Common myeloid progenitor, CD34-positive (primary cell): ENCODE results near the gene SCAANT1.

Experiments used
- CTCF ChIA-PET: fragments of 350-600 bp; sonication (Branson Sonifier 250); formaldehyde crosslinking; loops from one replicate; lab custom pipeline; 2021; ENCODE audit warnings: antibody characterized with exemption; lab: Charles Lee
- POLR2A ChIA-PET: fragments of 350-600 bp; sonication (Branson Sonifier 250); formaldehyde crosslinking; loops from one replicate; lab custom pipeline; 2021; ENCODE audit warnings: antibody characterized with exemption; lab: Charles Lee
- DNase-seq, 3 donors: peaks; one replicate each; pipeline versions ENCODE4 v3.0.0 to v3.0.0-alpha.2; 2013
- H3K27ac ChIP-seq, 2 experiments: 1 replicate in 1 of 2; 2 replicates in 1 of 2; pipeline ENCODE4 v1.7.0; 2013; ENCODE audit warnings: inconsistent platforms in 2 of 2, low read length in 2 of 2, mild to moderate bottlenecking in 2 of 2, low read depth in 1 of 2, moderate library complexity in 1 of 2; ENCODE audit not compliant: severe bottlenecking in 2 of 2, insufficient read depth in 1 of 2, poor library complexity in 1 of 2
- H3K27me3 ChIP-seq, 5 experiments: replicated peaks in 2 of 5; 1 replicate in 3 of 5; 2 replicates in 2 of 5; pipeline versions ENCODE4 v1.6.1 to v1.7.0; 2013; ENCODE audit warnings: low read length in 4 of 5, mild to moderate bottlenecking in 2 of 5, moderate library complexity in 2 of 5, inconsistent platforms in 1 of 5; ENCODE audit not compliant: insufficient read depth in 5 of 5, control insufficient read depth in 4 of 5
- H3K36me3 ChIP-seq, 4 experiments: 1 replicate in 2 of 4; 2 replicates in 2 of 4; pipeline versions ENCODE4 v1.6.1 to v1.7.0; 2013; ENCODE audit warnings: low read length in 3 of 4, control low read depth in 1 of 4, mild to moderate bottlenecking in 1 of 4; ENCODE audit not compliant: control insufficient read depth in 4 of 4, insufficient read depth in 4 of 4
- H3K4me1 ChIP-seq, 4 experiments: 1 replicate in 3 of 4; 2 replicates in 1 of 4; pipeline versions ENCODE4 v1.6.1 to v1.7.1; 2013; ENCODE audit warnings: low read length in 3 of 4, mild to moderate bottlenecking in 3 of 4, control low read depth in 1 of 4, inconsistent platforms in 1 of 4, moderate library complexity in 1 of 4; ENCODE audit not compliant: control insufficient read depth in 4 of 4, insufficient read depth in 4 of 4; ENCODE audit errors: control extremely low read depth in 1 of 4
- H3K4me3 ChIP-seq, 7 experiments: 1 replicate in 4 of 7; 2 replicates in 3 of 7; pipeline versions ENCODE4 v1.5.1 to v1.7.0; 2013; ENCODE audit warnings: mild to moderate bottlenecking in 7 of 7, low read length in 6 of 7, moderate library complexity in 6 of 7, inconsistent platforms in 2 of 7, low read depth in 2 of 7, control low read depth in 1 of 7; ENCODE audit not compliant: insufficient read depth in 4 of 7, control insufficient read depth in 1 of 7; ENCODE audit errors: extremely low read depth in 1 of 7
- H3K9me3 ChIP-seq, 5 experiments: 1 replicate in 4 of 5; 2 replicates in 1 of 5; pipeline versions ENCODE4 v1.6.1 to v1.7.1; 2013; ENCODE audit warnings: low read length in 4 of 5, mild to moderate bottlenecking in 2 of 5, inconsistent platforms in 1 of 5, low read depth in 1 of 5, moderate library complexity in 1 of 5; ENCODE audit not compliant: control insufficient read depth in 4 of 5, insufficient read depth in 2 of 5; ENCODE audit errors: control extremely low read depth in 1 of 5
- WGBS: methylation state at CpG from one replicate; pipeline ENCODE4 v1.1.5; 2013; ENCODE audit not compliant: insufficient coverage; 5-methylcytosine and 5-hydroxymethylcytosine counted together

SCAANT1 gene

GRCh38 chr3:63936925-63937324 is 24.7 kb upstream of the SCAANT1 start:
- WGBS = 53% methylated on average over 4 of the region's 4 CpGs
- CTCF ChIA-PET = interaction anchor here (1.2 to 2.3 kb wide), 2 partner anchors 8 to 39 kb away, joined by 5 to 9 read pairs; no protein-coding TSS in a partner anchor
- Histone ChIP-seq H3K36me3 (peaks cover 0 to 31% (median 5%) of the 10 kb centered on the region in 4 experiments), H3K27ac (peak overlapping the region; percentile 6 to 27), H3K4me1 (peaks cover 14 to 40% (median 38%) of the 10 kb centered on the region in 4 experiments), H3K4me3 (no peak overlapping the region), H3K9me3 (no peaks in the 10 kb centered on the region), H3K27me3 (no peaks in the 10 kb centered on the region)
- peak; percentile 40 to 71 (median 58) for DNase-seq
- POLR2A ChIA-PET = no interaction called here

- DNase-seq = peak in 2 of 3 donors; percentile 68 to 72
- Histone ChIP-seq H3K4me1 (peaks cover 14 to 48% (median 38%) of the 10 kb centered on the region in 4 experiments), H3K4me3 (no peak overlapping the region), H3K27ac (no peak overlapping the region), H3K27me3 (no peaks in the 10 kb centered on the region), H3K9me3 (no peaks in the 10 kb centered on the region), H3K36me3 (peaks cover 2 to 23% (median 4%) of the 10 kb centered on the region in 4 experiments)
- ChIA-PET CTCF (interaction anchor here (1.0 to 1.2 kb wide), 4 partner anchors 11 to 44 kb away, joined by 3 to 4 read pairs (median 3); no protein-coding TSS in a partner anchor), POLR2A (interaction anchor here (0.7 kb wide), 1 partner anchor 17 kb away, joined by 3 read pairs; no protein-coding TSS in a partner anchor)
- 94% methylated on average over 4 of the region's 6 CpGs for WGBS
Measured at GRCh38 chr3:63934041-63934866, 22.1 kb upstream of the SCAANT1 start.

DNA sequence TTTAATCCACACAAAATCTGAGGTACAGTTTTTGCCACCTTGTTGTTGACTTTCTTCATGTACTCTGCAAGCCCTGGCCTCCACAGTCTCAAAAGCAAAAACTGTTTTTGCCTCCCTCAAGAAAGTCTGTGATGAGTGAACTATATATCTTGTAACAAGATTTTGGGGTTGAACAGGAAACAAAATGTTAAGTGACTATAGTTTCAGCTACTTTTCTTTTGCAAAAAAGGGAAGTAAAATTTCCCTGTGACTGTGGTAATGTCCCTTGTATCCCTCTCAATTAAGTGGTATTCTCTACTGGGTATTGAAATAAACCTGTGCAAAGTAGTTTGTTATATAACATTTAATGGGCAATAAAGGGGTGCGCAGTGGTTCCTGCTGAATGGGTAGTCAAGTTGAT is 21.3 kb upstream of the SCAANT1 start:
- H3K4me3 ChIP-seq = peak overlapping the region in 2 of 7 experiments; percentile 8 to 35
- H3K27ac ChIP-seq = peak overlapping the region in 1 of 2 experiments; percentile 25
- POLR2A ChIA-PET = interaction anchor here (0.7 to 0.8 kb wide), 2 partner anchors 11 to 18 kb away, joined by 3 to 4 read pairs; no protein-coding TSS in a partner anchor
- H3K27me3 ChIP-seq = no peaks in the 10 kb centered on the region
- H3K36me3 ChIP-seq = peaks cover 2 to 20% (median 2%) of the 10 kb centered on the region in 4 experiments
- WGBS = 100% methylated on average over 1 of the region's 1 CpG
- H3K4me1 ChIP-seq = peaks cover 14 to 48% (median 38%) of the 10 kb centered on the region in 4 experiments
- no peaks in the 10 kb centered on the region for H3K9me3 ChIP-seq
- CTCF ChIA-PET = interaction anchor here (1.0 to 1.2 kb wide), 3 partner anchors 12 to 45 kb away, joined by 3 to 4 read pairs (median 3); no protein-coding TSS in a partner anchor
- peak; percentile 45 to 83 (median 78) for DNase-seq

- 86% methylated on average over 1 of the region's 3 CpGs for WGBS
- no peaks in the 10 kb centered on the region for H3K9me3 ChIP-seq
- peaks cover 12 to 44% (median 33%) of the 10 kb centered on the region in 4 experiments for H3K4me1 ChIP-seq
- peak overlapping the region in 1 of 2 experiments; percentile 43 for H3K27ac ChIP-seq
- H3K27me3 ChIP-seq = no peaks in the 10 kb centered on the region
- ChIA-PET POLR2A (interaction anchor here (0.8 kb wide), 1 partner anchor 11 kb away, joined by 4 read pairs; no protein-coding TSS in a partner anchor), CTCF (interaction anchor here (1.2 kb wide), 1 partner anchor 22 kb away, joined by 3 read pairs; no protein-coding TSS in a partner anchor)
- DNase-seq = no peak
- H3K36me3 ChIP-seq = peaks cover 0 to 22% (median 2%) of the 10 kb centered on the region in 4 experiments
- H3K4me3 ChIP-seq = no peak overlapping the region
Measured at GRCh38 chr3:63932509-63933212, 20.5 kb upstream of the SCAANT1 start.

GRCh38 chr3:63931290-63931689 is 19.1 kb upstream of the SCAANT1 start:
- peaks cover 0 to 24% (median 7%) of the 10 kb centered on the region in 4 experiments for H3K36me3 ChIP-seq
- CTCF ChIA-PET = interaction anchor here (1.1 kb wide), 1 partner anchor 16 kb away, joined by 3 read pairs; no protein-coding TSS in a partner anchor

GRCh38 chr3:63927422-63928280 is 15.5 kb upstream of the SCAANT1 start:
- ChIA-PET POLR2A (no interaction called here), CTCF (interaction anchor here (1.0 to 2.6 kb wide), 4 partner anchors 10 to 70 kb away, joined by 3 to 9 read pairs (median 4); no protein-coding TSS in a partner anchor)
- Histone ChIP-seq H3K27me3 (no peaks in the 10 kb centered on the region), H3K4me1 (peaks cover 3 to 24% (median 5%) of the 10 kb centered on the region in 4 experiments), H3K36me3 (peaks cover 8 to 48% (median 23%) of the 10 kb centered on the region in 4 experiments), H3K9me3 (no peaks in the 10 kb centered on the region), H3K27ac (no peak overlapping the region), H3K4me3 (no peak overlapping the region)
- WGBS = 90% methylated on average over 3 of the region's 10 CpGs
- DNase-seq = peak in 1 of 3 donors; percentile 45

More at GRCh38 chr3:63931290-63931689, 19.1 kb upstream of the SCAANT1 start:
- POLR2A ChIA-PET = no interaction called here
- Histone ChIP-seq H3K4me1 (peaks cover 11 to 44% (median 24%) of the 10 kb centered on the region in 4 experiments), H3K4me3 (no peak overlapping the region), H3K27ac (no peak overlapping the region), H3K9me3 (no peaks in the 10 kb centered on the region), H3K27me3 (no peaks in the 10 kb centered on the region)
- WGBS = 90% methylated on average over 2 of the region's 3 CpGs
- no peak for DNase-seq
